ENCODE measurements around the gene IQSEC3.
"Not testable (repeated sequence)": the region's sequence is repeated elsewhere in the genome, so short reads cannot be mapped to it uniquely, and the experiment has no call there.

The IQSEC3 gene

GRCh38 chr12:66428-66781 lies at the start of gene IQSEC3:
Gene IQSEC3, plus strand, starts transcription at chr12:66767. Its CDS starts 116 bp downstream, at chr12:66883.
- DNase-seq (ENCODE audit: low read depth): not testable (repeated sequence)
- peak within 1 kb of the TSS; percentile 20; the same call in 1 of the 2 replicates for H3K4me3 ChIP-seq (ENCODE audit: low read length)

DNA sequence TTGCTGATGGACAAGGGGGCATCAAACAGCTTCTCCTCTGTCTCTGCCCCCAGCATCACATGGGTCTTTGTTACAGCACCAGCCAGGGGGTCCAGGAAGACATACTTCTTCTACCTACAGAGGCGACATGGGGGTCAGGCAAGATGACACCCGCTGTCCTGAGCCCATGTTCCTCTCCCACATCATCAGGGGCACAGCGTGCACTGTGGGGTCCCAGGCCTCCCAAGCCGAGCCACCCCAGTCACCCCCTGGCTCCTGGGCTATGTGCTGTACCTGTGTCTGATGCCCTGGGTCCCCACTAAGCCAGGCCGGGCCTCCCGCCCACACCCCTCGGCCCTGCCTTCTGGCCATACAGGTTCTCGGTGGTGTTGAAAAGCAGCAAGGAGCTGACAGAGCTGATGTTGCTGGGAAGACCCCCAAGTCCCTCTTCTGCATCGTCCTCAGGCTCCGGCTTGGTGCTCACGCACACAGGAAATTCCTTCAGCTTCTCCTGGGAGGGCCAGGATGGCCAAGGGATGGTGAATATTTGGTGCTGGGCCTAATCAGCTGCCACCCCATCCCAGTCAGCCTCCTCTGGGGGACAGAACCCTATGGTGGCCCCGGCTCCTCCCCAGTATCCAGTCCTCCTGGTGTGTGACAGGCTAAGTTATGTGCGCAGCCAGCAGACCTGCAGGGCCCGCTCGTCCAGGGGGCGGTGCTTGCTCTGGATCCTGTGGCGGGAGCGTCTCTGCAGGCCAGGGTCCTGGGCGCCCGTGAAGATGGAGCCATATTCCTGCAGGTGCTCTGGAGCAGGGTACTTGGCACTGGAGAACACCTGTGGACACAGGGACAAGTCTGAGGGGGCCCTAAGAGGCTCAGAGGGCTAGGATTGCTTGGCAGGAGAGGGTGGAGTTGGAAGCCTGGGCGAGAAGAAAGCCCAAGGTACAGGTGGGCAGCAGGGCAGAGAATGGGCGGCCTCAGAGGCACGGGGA lies 48.9 kb upstream of the IQSEC3 start:
- DNase-seq (ENCODE audit: low read depth); H3K4me3 ChIP-seq (ENCODE audit: low read length): not testable (repeated sequence)

GRCh38 chr12:18821-19567 lies 47.6 kb upstream of the IQSEC3 start:
- not testable (repeated sequence) for DNase-seq (ENCODE audit: low read depth); H3K4me3 ChIP-seq (ENCODE audit: low read length)

- H3K4me3 ChIP-seq (ENCODE audit: low read length); DNase-seq (ENCODE audit: low read depth): not testable (repeated sequence)
Measured at GRCh38 chr12:19906-20305, 46.7 kb upstream of the IQSEC3 start.

DNA sequence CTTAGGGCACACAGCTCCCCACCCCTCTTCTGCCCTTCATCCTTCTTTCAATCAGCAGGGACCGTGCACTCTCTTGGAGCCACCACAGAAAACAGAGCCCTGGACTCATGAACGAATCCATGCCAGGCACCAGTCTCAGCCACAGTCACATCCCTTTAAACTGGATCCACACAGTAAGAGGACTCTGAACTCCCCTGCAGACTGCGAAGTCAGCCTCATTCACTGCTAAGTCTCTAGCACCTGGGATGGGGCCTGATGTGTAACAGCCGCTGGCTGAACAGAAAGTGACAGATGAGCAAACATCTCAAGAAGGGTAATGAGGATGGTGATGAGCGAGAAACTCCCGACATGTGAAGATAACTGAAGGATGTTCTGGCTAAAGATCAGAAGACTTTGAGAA lies 45.8 kb upstream of the IQSEC3 start:
- no peak overlapping the region for H3K4me3 ChIP-seq (ENCODE audit: low read length)
- no peak for TF ChIP-seq CTCF (conservative IDR thresholded peaks at IDR 0.05; ENCODE audit: low read length)
- DNase-seq (ENCODE audit: low read depth): no peak

GRCh38 chr12:21301-22189 lies 45.0 kb upstream of the IQSEC3 start:
- H3K4me3 ChIP-seq (ENCODE audit: low read length): no peak overlapping the region
- no peak for DNase-seq (ENCODE audit: low read depth)
- TF ChIP-seq CTCF (conservative IDR thresholded peaks at IDR 0.05; ENCODE audit: low read length): no peak

- no peak for DNase-seq (ENCODE audit: low read depth)
- H3K4me3 ChIP-seq (ENCODE audit: low read length): no peak overlapping the region
- 0 out of 2 replicates have a peak, but pooled peaks have one; percentile 5 for TF ChIP-seq CTCF (conservative IDR thresholded peaks at IDR 0.05; ENCODE audit: low read length)
Measured at GRCh38 chr12:22190-22529, 44.4 kb upstream of the IQSEC3 start.

DNA sequence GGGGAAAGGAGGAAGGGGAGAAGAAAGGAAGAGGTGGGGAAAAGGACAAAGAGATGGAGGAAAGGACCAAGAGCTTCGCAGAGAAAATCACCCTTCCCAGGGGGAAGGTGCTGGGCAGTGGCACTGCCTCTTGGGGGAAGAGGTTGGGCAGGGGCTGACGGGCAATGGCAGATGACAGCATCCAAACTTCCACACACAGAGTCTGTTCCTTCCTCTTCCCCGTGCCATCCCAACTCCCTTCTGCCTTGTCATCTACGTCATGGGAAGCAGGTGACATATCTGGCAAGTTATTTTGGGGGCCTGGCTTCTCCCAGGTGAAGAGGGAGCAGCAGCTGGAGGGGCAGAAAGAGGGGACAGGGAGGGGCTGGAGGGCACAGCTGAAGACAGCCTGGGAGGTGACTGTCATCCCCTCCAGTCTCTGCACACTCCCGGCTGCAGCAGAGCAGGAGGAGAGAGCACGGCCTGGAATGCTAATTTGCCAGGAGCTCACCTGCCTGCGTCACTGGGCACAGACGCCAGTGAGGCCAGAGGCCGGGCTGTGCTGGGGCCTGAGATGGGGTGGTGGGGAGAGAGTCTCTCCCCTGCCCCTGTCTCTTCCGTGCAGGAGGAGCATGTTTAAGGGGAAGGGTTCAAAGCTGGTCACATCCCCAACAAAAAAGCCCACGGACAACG lies 43.9 kb upstream of the IQSEC3 start:
- TF ChIP-seq CTCF (conservative IDR thresholded peaks at IDR 0.05; ENCODE audit: low read length): no peak
- DNase-seq (ENCODE audit: low read depth): no peak
- H3K4me3 ChIP-seq (ENCODE audit: low read length): no peak overlapping the region

- DNase-seq (ENCODE audit: low read depth): not testable (repeated sequence)
Measured at GRCh38 chr12:27904-28303, 38.7 kb upstream of the IQSEC3 start.

GRCh38 chr12:38775-39174 lies 27.8 kb upstream of the IQSEC3 start:
- not testable (repeated sequence) for DNase-seq (ENCODE audit: low read depth); H3K4me3 ChIP-seq (ENCODE audit: low read length)

More at GRCh38 chr12:27904-28303, 38.7 kb upstream of the IQSEC3 start:
- not testable (repeated sequence) for H3K4me3 ChIP-seq (ENCODE audit: low read length)

DNA sequence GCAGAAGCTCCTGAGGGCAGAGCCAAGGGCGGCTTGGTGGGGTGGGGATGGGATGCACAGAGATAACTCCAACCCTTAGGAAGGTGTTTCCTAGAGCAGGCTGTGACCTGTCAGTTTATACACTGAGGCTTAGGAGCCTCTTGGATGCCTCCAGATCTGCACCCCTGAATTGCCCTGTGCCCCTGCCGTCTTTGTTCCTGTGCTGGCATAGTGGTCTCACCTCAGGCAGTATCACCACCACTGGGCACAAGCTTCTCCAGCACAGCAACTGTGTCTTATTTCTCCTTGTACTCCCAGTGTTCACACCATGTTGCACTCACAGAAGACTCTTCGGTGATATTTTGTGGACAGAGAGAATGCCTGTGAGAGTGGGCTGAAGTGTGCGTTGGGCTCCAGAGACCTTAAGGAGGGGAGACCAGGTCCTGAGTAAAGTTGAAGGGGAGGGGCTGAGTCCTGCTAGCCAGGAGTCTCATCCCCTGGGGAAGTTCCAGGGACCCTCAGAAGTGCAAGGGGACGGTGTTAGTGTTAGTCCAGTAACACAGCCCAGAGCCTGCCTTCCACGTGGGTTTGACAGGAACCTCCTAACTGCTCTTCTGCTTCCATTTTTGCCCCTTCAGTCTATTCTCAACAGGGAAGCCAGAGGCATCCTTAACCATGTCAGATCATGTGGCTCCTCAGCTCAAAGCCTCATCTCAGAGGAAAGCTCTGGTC lies 26.9 kb upstream of the IQSEC3 start:
- not testable (repeated sequence) for H3K4me3 ChIP-seq (ENCODE audit: low read length); DNase-seq (ENCODE audit: low read depth)

- DNase-seq (ENCODE audit: low read depth); H3K4me3 ChIP-seq (ENCODE audit: low read length): not testable (repeated sequence)
Measured at GRCh38 chr12:44352-44751, 22.2 kb upstream of the IQSEC3 start.

All from AG10803 (cell line).